Cerebellar nuclear complex (tissue), 1 donor: ENCODE measurements around the gene CTSZ.
A peak's percentile ranks its signal among the peaks of the same experiment; 100 is the strongest.
"Not testable (repeated sequence)": the region's sequence is repeated elsewhere in the genome, so short reads cannot be mapped to it uniquely, and the experiment has no call there.

Experiments
- DNase-seq, 2 experiments: peaks; one replicate each; lab custom pipeline; 2025; lab: John Stamatoyannopoulos, UW

The CTSZ gene

GRCh38 chr20:59006864-59007664 is at the start of gene CTSZ:
TSS of gene CTSZ (minus strand) at chr20:59007254. CDS start at chr20:59007128, 126 bp downstream.
- no peak for DNase-seq

DNA sequence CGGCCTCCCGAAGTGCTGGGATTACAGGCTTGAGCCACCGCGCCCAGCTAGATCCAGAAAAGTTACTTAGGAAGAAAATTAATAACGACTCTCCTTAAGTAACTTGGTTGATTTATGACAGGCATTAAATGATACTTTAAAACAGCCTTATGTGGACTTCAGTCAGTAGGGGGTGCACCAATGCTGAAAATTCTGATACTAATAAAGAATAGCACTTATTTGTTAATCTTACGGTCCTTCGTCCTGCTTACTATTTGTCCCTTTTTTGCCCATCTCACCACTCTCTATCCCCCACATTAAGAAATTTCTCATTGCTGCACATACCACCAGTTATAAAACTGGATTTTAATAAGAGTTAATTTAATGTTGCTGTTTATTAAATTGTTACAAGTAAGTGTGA is 48.2 kb upstream of the CTSZ start:
- DNase-seq: no peak

GRCh38 chr20:59051666-59052185 is 44.7 kb upstream of the CTSZ start:
- no peak for DNase-seq

- no peak for DNase-seq
Measured at GRCh38 chr20:59050437-59050836, 43.4 kb upstream of the CTSZ start.

- DNase-seq: no peak
Measured at GRCh38 chr20:59048681-59049030, 41.6 kb upstream of the CTSZ start.

GRCh38 chr20:59047938-59048680 is 41.1 kb upstream of the CTSZ start:
- no peak for DNase-seq

GRCh38 chr20:59046862-59047261 is 39.8 kb upstream of the CTSZ start:
- no peak for DNase-seq

GRCh38 chr20:59044796-59045195 is 37.7 kb upstream of the CTSZ start:
- DNase-seq: no peak

DNA sequence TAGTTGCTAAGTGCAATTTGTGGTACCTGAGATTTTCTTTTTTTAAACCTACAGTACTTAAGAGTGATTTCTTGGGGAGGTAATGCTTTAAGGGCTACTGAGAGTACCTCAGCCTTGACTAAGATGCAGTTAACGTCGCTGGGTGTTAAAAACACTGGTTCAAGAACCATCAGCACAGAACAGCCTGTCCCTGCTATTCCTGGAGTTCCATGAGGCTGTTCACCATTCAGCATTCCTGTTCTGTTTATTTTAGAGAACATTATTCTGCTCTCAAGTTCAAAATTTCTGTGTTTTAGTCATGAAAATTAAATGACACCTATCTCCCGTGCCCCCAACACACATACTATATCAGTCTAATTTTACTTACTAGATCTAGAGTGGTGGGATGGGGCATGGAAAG is 37.2 kb upstream of the CTSZ start:
- DNase-seq: no peak

DNA sequence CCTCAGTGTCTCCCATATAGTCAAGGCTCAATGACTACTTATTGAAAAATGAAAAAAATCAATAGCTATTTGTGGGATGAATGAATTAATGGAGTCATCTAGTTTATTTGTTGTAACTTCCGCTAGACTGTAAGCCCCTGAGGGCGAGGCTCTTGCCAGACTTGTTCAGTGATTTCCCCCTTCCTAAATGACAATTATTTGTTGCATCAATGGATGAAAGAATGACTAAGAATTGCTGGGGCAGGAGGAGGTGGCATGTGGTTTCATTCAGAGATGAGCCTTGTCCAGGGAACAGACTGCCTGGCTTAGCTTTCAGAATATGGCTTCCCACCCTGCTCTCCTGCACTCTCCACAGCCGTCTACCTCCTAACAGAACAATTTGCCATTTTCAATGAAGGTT is 36.6 kb upstream of the CTSZ start:
- no peak for DNase-seq

DNA sequence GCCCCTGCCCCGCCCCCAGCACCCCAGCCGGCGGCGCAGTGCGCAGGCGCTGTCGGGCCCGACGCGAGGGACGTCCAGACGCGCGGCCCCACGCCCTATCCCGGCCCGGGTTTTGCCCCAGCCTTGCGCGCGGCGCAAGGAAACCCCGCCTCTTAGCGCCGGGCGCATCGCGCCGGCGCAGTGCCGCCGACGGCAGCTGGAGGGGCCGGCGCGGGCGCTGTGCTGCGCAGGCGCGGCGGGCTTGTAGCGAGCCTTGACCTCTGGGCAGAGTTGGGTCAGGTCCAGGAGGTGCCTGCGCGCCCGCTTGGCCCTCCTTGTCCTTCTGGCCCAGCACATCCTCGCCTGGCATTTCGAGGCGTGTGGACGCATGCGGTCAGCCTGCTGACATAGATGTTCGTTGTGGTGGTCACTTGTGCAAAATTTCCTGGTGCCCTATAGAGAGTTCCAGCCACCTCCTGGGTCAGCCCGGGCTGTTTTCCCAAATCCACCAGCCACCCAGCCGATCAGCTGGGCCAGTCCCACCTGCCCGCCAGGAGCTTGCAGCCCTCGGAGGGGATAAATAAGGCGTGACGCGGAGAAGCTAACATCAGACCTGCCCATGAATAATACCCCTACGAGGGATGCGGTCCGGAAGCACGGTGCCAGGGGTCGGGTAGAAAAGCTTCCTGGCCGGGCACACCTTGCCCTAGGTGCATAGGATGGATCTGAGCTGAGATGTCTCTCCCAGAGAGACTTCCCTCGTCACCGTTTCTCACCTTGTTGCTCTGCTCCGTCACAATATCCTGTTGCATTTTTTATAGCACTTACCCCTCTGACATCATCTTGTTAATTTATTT is 36.0 kb upstream of the CTSZ start:
- DNase-seq: peak in 1 of 2 experiments; percentile 41

- DNase-seq: no peak
Measured at GRCh38 chr20:59042151-59042795, 35.2 kb upstream of the CTSZ start, which contains the start of gene PRELID3B. TSS of gene PRELID3B (minus strand) at chr20:59042786. CDS start at chr20:59042730, 56 bp downstream.

DNA sequence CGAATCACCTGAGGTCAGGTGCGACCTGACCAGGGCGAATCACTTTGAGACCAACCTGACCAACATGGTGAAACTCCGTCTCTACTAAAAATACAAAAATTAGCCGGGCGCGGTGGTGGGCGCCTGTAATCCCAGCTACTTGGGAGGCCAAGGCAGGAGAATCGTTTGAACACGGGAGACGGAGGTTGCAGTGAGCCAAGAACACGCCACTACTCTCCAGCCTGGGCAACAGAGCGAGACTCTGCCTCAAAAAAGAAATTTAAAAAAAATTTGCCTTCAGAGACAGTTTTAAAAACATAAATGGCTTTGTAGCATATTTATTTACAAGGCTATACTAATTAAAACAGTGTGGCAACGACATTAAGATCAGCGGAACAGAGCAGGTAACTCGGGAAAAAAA is 34.4 kb upstream of the CTSZ start:
- not testable (repeated sequence) for DNase-seq

- no peak for DNase-seq
Measured at GRCh38 chr20:59040667-59041066, 33.6 kb upstream of the CTSZ start.

DNA sequence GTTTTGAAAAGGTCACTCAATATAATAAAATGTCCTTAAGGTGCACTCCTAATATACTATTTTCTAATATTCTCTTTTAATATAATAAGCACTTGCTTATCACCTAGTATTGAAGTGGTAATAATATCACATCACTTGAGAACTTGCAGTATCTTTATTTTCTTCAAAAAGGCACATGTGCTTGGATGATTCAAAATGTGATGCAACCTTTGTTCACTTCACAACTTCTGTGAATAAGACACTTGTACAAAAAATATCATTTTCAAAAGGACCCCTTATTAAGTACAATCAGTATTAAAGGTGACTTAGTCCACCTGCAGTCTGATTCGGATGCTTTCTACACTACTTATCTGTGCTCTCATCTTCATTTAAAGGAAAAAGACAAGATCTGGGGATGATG is 32.2 kb upstream of the CTSZ start:
- DNase-seq: no peak

DNA sequence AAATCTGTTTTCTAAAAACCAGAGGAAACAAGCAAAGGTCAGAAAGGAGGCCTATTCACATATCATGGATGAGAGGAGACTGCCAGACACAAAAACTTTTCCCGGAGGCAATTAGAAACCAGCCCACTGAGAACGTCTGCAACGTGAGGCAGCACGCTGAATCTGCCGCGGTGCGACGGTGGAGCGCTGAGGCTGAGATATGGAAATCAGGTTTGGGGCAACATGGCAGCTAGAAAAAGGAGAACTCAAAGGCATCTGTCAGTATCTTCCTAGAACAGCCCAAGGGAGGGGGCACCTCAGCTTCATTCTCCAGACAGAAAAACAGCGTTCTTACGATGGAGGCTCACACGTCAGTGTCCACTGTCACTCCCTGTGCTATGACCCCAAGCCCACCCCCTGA is 30.3 kb upstream of the CTSZ start:
- no peak for DNase-seq

GRCh38 chr20:59035381-59035780 is 28.3 kb upstream of the CTSZ start:
- no peak for DNase-seq

- DNase-seq: no peak
Measured at GRCh38 chr20:59033616-59034165, 26.6 kb upstream of the CTSZ start.

- DNase-seq: no peak
Measured at GRCh38 chr20:59033093-59033492, 26.0 kb upstream of the CTSZ start.

DNA sequence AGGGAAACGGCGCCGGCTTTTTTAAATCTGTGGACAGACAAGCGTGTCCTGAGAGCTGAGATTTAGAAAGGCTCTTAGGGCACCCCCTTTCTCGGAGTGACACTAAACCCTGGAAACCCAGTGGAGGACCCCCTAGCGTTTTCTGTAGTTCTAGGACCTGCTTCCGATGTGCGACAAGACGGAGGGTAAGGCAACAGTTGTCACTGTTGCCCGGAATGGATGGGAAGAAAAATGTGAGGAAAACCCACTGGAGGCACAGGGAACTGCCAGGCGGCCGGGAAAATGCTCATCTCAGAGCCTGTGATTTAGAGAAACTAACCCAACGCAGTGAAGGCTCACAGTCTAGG is 25.6 kb upstream of the CTSZ start:
- no peak for DNase-seq

DNA sequence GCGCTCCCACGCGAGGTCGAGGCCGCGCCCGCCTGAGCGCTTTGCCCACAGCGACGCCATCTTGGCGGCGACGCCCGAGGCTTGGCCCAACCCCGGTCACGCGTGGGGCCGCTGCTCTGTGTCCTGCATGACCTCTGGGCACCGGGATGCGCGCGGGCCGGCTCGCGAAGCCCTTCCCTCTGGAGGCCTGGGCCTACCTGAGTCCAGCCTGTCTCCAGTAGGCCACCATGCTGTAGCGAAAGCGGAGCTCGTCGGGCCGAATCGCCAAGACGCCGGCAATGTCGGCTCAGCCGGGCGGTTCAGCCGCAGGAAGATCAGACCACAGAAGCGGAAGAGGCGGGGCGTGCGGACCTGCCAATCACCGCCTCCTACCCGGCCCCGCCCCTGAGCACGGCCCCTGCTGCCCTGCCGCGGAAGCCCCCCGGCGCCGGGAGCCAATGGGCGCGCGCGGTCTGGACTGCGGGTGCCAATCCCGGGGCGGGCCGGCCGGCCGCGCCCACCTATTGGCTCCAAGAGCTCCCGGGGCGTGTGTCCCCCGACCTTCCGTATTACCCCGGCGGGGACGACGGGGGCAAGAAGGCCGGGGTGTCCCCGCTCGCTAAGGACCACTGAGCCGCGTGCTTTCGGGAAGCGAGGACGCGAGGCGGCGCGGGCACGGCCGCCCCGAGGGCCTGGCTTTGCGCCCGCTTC is 25.1 kb upstream of the CTSZ start, which contains the start of gene ATP5F1E:
TSS of gene ATP5F1E (minus strand) at position 313 of the 690 bp plus-strand sequence. CDS start at position 229, 84 bp downstream.
- peak; percentile 74 to 76 for DNase-seq
